Endothelial cell of umbilical vein (primary cell): ENCODE results near the gene PSMB8.
A peak's percentile ranks its signal among the peaks of the same experiment; 100 is the strongest.

Experiments used
- POLR2A ChIP-seq: IDR thresholded peaks from 2 replicates; pipeline ENCODE4 v1.6.1; 2012; ENCODE audit warnings: low read depth, mild to moderate bottlenecking, control low read depth, low read length
- TF ChIP-seq, protein P1 (sequence below), 2 donors: IDR thresholded peaks; 1 replicate in 1 of 2; 2 replicates in 1 of 2; pipeline ENCODE4 v1.5.1; 2011; ENCODE audit warnings: low read length in 2 of 2, mild to moderate bottlenecking in 2 of 2, moderate library complexity in 2 of 2, control low read depth in 1 of 2, inconsistent platforms in 1 of 2, low read depth in 1 of 2; ENCODE audit not compliant: insufficient read depth in 1 of 2; ENCODE audit errors: extremely low read depth in 1 of 2

DNA sequence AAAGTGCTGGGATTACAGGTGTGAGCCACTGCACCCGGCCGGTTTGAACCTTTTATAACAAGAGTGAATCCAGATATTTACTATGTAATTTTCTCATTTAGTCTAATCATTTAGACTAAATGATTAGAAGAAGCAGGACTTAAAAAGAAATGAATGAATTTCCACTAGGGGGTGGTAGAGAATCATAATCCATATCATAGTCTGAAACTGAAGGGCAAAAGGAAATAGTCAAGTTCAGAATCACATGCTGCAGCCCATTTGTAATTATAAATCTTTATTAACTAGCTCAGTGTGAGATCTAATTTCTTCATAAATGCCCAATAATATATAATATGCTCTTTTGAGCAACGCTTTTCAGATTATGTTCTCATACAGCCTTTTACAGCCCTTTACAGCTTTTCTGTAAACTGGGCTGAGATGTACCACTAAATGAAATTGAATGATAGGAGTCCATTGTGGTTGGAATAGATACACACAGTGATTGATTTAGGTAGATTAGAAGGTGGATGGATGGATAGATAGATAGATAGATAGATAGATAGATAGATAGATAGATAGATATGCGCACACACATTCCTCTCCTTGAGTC lies 41.9 kb upstream of the PSMB8 start:
- TF ChIP-seq, protein P1, sequence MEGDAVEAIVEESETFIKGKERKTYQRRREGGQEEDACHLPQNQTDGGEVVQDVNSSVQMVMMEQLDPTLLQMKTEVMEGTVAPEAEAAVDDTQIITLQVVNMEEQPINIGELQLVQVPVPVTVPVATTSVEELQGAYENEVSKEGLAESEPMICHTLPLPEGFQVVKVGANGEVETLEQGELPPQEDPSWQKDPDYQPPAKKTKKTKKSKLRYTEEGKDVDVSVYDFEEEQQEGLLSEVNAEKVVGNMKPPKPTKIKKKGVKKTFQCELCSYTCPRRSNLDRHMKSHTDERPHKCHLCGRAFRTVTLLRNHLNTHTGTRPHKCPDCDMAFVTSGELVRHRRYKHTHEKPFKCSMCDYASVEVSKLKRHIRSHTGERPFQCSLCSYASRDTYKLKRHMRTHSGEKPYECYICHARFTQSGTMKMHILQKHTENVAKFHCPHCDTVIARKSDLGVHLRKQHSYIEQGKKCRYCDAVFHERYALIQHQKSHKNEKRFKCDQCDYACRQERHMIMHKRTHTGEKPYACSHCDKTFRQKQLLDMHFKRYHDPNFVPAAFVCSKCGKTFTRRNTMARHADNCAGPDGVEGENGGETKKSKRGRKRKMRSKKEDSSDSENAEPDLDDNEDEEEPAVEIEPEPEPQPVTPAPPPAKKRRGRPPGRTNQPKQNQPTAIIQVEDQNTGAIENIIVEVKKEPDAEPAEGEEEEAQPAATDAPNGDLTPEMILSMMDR (IDR thresholded peaks at IDR 0.05; ENCODE audit: extremely low read depth in 1 of 2, insufficient read depth in 1 of 2, low read depth in 1 of 2, low read length in 2 of 2) = peak; percentile 34
- TF ChIP-seq POLR2A = no peak
